Panc1 (cell line): ENCODE data around the gene SRRT. TPM values are rescaled to one million over a fixed set of nuclear protein-coding genes. Genes with fewer than 3 reads are reported as not detected.

Experiments
- ATAC-seq: fragments of 200-7000 bp; cut with Tn5 transposase; 2 replicates; pipeline ENCODE4 v1.9.1; 2020; ENCODE audit warnings: mild to moderate bottlenecking, moderate library complexity
- BruUV-seq: library from RNA; stranded (reverse); fragments of 400-500 nt; replicated peaks from 2 replicates; lab custom pipeline; 2021; lab: Mats Ljungman, UMichigan
- CTCF ChIA-PET: fragments of 300-600 bp; sonication (Branson Sonifier 250); formaldehyde crosslinking; loops from one replicate; lab custom pipeline; 2022; ENCODE audit warnings: antibody characterized with exemption; lab: Charles Lee
- POLR2A ChIA-PET: fragments of 300-600 bp; sonication (Branson Sonifier 250); formaldehyde crosslinking; loops from one replicate; lab custom pipeline; 2022; ENCODE audit warnings: antibody characterized with exemption; lab: Charles Lee
- DNase-seq: peaks from one replicate; pipeline ENCODE4 v3.0.0-alpha.2; 2010; ENCODE audit warnings: low read depth, low spot score
- H3K27ac ChIP-seq: 2 replicates; pipeline ENCODE4 v1.5.1; 2011; ENCODE audit warnings: mild to moderate bottlenecking, low read length, inconsistent platforms
- H3K27me3 ChIP-seq: fragments of 200-500 bp; sonication (Bioruptor generic); 2 replicates; pipeline ENCODE4 v1.6.0; 2014; ENCODE audit warnings: low read length, inconsistent platforms; ENCODE audit not compliant: control insufficient read depth, insufficient read depth
- H3K36me3 ChIP-seq: fragments of 200-500 bp; sonication (Bioruptor generic); 2 replicates; pipeline ENCODE4 v1.5.1; 2014; ENCODE audit warnings: inconsistent platforms, mild to moderate bottlenecking, low read length, moderate library complexity; ENCODE audit not compliant: control insufficient read depth, insufficient read depth
- H3K4me1 ChIP-seq: 2 replicates; pipeline ENCODE4 v1.5.1; 2011; ENCODE audit warnings: inconsistent platforms, mild to moderate bottlenecking, low read length, moderate library complexity; ENCODE audit not compliant: control insufficient read depth, insufficient read depth
- H3K4me3 ChIP-seq, 2 experiments: 2 replicates each; pipeline ENCODE4 v1.5.1; 2011 to 2012; ENCODE audit warnings: low read depth in 2 of 2, low read length in 2 of 2, mild to moderate bottlenecking in 2 of 2, inconsistent platforms in 1 of 2, moderate library complexity in 1 of 2
- H3K9me3 ChIP-seq: fragments of 200-500 bp; sonication (Bioruptor generic); 2 replicates; pipeline ENCODE4 v1.5.1; 2014; ENCODE audit warnings: low read depth, mild to moderate bottlenecking, inconsistent platforms, low read length, moderate library complexity; ENCODE audit not compliant: control insufficient read depth, insufficient read depth
- POLR2AphosphoS5 ChIP-seq: IDR thresholded peaks from 2 replicates; pipeline ENCODE4 v1.6.1; 2012; ENCODE audit warnings: mild to moderate bottlenecking, low read depth, low read length, moderate library complexity
- SIN3A ChIP-seq: IDR thresholded peaks from 2 replicates; pipeline ENCODE4 v1.6.1; 2012; ENCODE audit warnings: low read depth, mild to moderate bottlenecking, low read length, moderate library complexity, borderline replicate concordance; ENCODE audit not compliant: insufficient read depth
- TCF7L2 ChIP-seq: IDR thresholded peaks from 2 replicates; pipeline ENCODE4 v1.6.1; 2011; ENCODE audit warnings: mild to moderate bottlenecking, low read depth, low read length, inconsistent platforms
- in situ Hi-C: cut with HindIII; loops from 2 replicates; pipeline ENCODE4 v1.10.0; 2016; ENCODE audit warnings: low sequenced_read_pairs, low pct_unique_long_range_greater_than_20kb
- intact Hi-C: fragments of 100-400 bp; cut with micrococcal nuclease; formaldehyde crosslinking; loops from one replicate; pipeline ENCODE4 v1.10.0; 2022; ENCODE audit not compliant: unreplicated experiment
- total RNA-seq: library from RNA; stranded (reverse); gene quantifications from one replicate; pipeline ENCODE4 v1.2.1, GENCODE V29; 2021; ENCODE audit not compliant: unreplicated experiment
- TF ChIP-seq, protein P1 (sequence below), 2 experiments: IDR thresholded peaks; 2 replicates each; pipeline ENCODE4 v1.6.1; 2011 to 2012; ENCODE audit warnings: low read depth in 2 of 2, control low read depth in 1 of 2, low read length in 1 of 2, mild to moderate bottlenecking in 1 of 2, moderate library complexity in 1 of 2; ENCODE audit not compliant: insufficient read depth in 1 of 2
- TF ChIP-seq, protein P2 (sequence below): fragments of 450-650 bp; IDR thresholded peaks from 2 replicates; pipeline ENCODE4 v1.5.1; 2017; ENCODE audit warnings: mild to moderate bottlenecking

SRRT gene
- total RNA-seq, 1 experiment from 2014 or later = 248 TPM

DNA sequence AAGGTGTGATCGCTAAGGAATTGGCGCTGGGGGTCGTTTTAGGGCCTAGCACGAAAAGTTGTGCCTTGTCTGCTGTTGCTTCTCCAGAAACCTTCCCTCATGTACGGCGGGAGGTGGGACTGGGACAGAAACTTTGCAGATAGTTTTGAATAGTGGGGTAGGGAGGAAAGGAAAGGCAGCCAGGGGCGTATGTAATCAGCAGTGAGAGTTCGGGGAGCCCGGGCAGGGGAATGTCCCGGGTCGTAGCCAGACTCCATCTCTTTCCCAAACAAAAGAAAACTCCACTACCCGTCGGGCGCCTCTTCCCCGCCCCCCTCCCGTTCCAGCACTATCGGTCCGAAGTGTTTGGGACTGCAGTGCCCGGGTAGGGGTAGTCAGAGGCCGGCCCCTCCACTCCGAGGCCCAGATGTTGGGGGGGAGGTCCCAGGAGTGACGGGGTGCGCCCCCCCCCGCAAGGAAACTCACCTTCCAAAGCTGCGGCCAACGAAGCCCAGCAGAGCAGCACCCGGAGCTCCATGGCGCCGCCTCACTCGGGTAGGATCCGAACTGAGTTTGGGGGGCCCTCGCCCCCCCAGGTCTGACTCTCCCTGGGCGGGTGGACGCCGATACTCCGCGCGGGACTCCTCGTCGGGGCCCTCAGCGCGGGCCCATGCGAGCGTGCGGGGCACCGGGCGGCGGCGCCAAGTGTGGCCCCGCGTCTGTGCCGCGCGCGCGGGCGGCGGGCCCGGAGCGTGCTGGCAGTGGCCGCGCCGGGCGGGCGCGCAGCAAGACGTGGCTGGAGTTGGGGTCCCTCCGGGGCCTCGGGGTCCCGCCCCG, 48.2 kb upstream of the SRRT start:
- ATAC-seq (peak; percentile 42), DNase-seq (no peak)
- Histone ChIP-seq H3K9me3 (no peaks in the 10 kb centered on the region), H3K36me3 (0 out of 2 replicates have a peak, but pooled peaks cover 5% of the 10 kb centered on the region), H3K27ac (peak overlapping the region; percentile 96), H3K27me3 (no peaks in the 10 kb centered on the region), H3K4me3 (peak overlapping the region; percentile 55 to 99), H3K4me1 (peaks cover 17% of the 10 kb centered on the region)
- POLR2A ChIA-PET = interaction anchor here (0.6 kb wide), 1 partner anchor 9 kb away, joined by 4 read pairs; no protein-coding TSS in a partner anchor
- no TSS peak for BruUV-seq
- TF ChIP-seq, protein P1, sequence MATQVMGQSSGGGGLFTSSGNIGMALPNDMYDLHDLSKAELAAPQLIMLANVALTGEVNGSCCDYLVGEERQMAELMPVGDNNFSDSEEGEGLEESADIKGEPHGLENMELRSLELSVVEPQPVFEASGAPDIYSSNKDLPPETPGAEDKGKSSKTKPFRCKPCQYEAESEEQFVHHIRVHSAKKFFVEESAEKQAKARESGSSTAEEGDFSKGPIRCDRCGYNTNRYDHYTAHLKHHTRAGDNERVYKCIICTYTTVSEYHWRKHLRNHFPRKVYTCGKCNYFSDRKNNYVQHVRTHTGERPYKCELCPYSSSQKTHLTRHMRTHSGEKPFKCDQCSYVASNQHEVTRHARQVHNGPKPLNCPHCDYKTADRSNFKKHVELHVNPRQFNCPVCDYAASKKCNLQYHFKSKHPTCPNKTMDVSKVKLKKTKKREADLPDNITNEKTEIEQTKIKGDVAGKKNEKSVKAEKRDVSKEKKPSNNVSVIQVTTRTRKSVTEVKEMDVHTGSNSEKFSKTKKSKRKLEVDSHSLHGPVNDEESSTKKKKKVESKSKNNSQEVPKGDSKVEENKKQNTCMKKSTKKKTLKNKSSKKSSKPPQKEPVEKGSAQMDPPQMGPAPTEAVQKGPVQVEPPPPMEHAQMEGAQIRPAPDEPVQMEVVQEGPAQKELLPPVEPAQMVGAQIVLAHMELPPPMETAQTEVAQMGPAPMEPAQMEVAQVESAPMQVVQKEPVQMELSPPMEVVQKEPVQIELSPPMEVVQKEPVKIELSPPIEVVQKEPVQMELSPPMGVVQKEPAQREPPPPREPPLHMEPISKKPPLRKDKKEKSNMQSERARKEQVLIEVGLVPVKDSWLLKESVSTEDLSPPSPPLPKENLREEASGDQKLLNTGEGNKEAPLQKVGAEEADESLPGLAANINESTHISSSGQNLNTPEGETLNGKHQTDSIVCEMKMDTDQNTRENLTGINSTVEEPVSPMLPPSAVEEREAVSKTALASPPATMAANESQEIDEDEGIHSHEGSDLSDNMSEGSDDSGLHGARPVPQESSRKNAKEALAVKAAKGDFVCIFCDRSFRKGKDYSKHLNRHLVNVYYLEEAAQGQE (IDR thresholded peaks at IDR 0.05; ENCODE audit: insufficient read depth in 1 of 2, low read depth in 2 of 2, low read length in 1 of 2) = no peak
- TF ChIP-seq SIN3A = peak; percentile 56; the same call in 1 of the 2 replicates
- CTCF ChIA-PET = interaction anchor here (0.6 to 2.9 kb wide), 6 partner anchors 25 to 221 kb away, joined by 3 to 16 read pairs (median 6); partner anchors contain the start of genes POP7, SLC12A9 and UFSP1
- intact Hi-C loops = no loop called here
- in situ Hi-C loops = loop anchor here (25.0 kb wide), 1 partner anchor 114 kb away; the partner anchor contains the start of genes EPO and POP7

DNA sequence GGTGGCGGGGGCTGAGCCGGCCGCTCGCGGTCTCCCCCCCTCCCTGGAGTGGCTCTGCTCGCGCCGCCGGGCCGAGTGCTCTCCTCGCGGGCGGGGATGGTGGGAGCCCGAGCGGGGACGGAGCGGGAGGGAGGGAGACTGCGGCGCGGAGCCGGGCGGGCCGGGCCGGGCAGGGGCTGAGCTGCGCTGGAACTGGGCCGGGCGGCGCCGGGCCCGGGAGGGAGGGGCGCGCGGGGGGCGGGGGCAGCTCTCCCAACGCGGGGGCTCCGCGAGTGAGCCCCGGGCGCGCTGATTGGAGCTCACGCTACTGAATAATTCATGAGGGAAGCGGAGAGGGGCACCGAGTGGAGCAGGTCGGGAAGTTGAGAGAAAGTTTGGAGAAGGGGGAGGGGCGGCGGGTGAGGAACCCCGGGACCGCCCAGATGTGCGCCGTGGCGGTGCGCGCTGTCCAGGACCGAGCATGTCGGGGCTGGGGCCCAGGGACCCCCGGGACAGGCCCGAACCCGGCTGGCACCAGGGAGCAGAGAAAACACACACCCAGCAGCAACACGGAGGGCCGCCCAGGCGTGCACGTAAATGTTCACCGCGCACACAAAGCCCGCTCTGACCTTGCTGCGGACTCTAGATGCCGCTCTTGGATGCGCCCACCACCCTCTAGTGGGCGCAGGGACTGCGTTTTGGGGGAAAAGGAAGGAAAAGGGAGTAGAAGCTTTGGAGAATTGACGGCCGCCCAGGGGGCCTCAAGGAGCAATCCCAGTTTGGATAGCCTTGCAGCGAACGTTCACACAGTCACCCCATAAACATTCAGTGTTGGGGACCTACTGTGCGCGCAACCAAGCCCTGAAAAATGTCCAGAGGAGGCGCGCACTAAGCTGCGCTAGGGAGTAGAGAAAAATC, 47.3 kb upstream of the SRRT start, which contains the start of gene EPHB4:
EPHB4 (minus strand) TSS at position 194 of the 897 bp plus-strand sequence. CDS start 493 bp downstream, outside the sequence.
- in situ Hi-C loops (loop anchor here (25.0 kb wide), 1 partner anchor 115 kb away; the partner anchor contains the start of genes EPO and POP7), intact Hi-C loops (no loop called here)
- H3K27ac ChIP-seq = peak within 1 kb of the TSS; percentile 96

More for the DNA sequence above, 47.3 kb upstream of the SRRT start, which contains the start of gene EPHB4:
- Histone ChIP-seq H3K27me3 (no peaks in the 10 kb centered on the region), H3K36me3 (0 out of 2 replicates have a peak, but pooled peaks cover 2% of the 10 kb centered on the region), H3K4me1 (peaks cover 17% of the 10 kb centered on the region), H3K9me3 (no peaks in the 10 kb centered on the region), H3K4me3 (peak within 1 kb of the TSS; percentile 55 to 99)
- DNase-seq = no peak
- BruUV-seq = no TSS peak
- peak; percentile 92 for ATAC-seq
- ChIA-PET POLR2A (interaction anchor here (0.6 kb wide), 2 partner anchors 8 to 490 kb away, joined by 3 to 4 read pairs; no protein-coding TSS in a partner anchor), CTCF (interaction anchor here (0.6 to 2.9 kb wide), 8 partner anchors 23 to 221 kb away, joined by 3 to 16 read pairs (median 6); partner anchors contain the start of genes POP7, SLC12A9 and UFSP1)
- TF ChIP-seq, protein P2, sequence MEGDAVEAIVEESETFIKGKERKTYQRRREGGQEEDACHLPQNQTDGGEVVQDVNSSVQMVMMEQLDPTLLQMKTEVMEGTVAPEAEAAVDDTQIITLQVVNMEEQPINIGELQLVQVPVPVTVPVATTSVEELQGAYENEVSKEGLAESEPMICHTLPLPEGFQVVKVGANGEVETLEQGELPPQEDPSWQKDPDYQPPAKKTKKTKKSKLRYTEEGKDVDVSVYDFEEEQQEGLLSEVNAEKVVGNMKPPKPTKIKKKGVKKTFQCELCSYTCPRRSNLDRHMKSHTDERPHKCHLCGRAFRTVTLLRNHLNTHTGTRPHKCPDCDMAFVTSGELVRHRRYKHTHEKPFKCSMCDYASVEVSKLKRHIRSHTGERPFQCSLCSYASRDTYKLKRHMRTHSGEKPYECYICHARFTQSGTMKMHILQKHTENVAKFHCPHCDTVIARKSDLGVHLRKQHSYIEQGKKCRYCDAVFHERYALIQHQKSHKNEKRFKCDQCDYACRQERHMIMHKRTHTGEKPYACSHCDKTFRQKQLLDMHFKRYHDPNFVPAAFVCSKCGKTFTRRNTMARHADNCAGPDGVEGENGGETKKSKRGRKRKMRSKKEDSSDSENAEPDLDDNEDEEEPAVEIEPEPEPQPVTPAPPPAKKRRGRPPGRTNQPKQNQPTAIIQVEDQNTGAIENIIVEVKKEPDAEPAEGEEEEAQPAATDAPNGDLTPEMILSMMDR = no peak; the same call in 1 of the 2 replicates
- TF ChIP-seq SIN3A (peak; percentile 44; the same call in 1 of the 2 replicates), TCF7L2 (peak; percentile 88), POLR2AphosphoS5 (peak; percentile 52; the same call in 1 of the 2 replicates)
- TF ChIP-seq, protein P1 (IDR thresholded peaks at IDR 0.05; ENCODE audit: insufficient read depth in 1 of 2, low read depth in 2 of 2, low read length in 1 of 2) = 0 out of 4 replicates have a peak, but pooled peaks of 1 of the 2 experiments have one; percentile 28
